HEK293 (cell line): Measurements from ENCODE around the gene ADO.
A peak's percentile ranks its signal among the peaks of the same experiment; 100 is the strongest.

Experiments
- ELK4 ChIP-seq: IDR thresholded peaks from 2 replicates; pipeline ENCODE4 v1.6.1; 2011; ENCODE audit warnings: mild to moderate bottlenecking, low read depth, low read length, borderline replicate concordance
- FEZF1 ChIP-seq: fragments of 450-650 bp; formaldehyde crosslinking; IDR thresholded peaks from 2 replicates; pipeline ENCODE4 v1.5.1; 2016; ENCODE audit warnings: missing biosample characterization, missing genetic modification characterization
- GLI4 ChIP-seq: fragments of 450-650 bp; formaldehyde crosslinking; IDR thresholded peaks from 2 replicates; pipeline ENCODE4 v1.5.1; 2016; ENCODE audit warnings: missing biosample characterization, missing genetic modification characterization
- GLIS1 ChIP-seq: fragments of 450-650 bp; formaldehyde crosslinking; IDR thresholded peaks from 2 replicates; pipeline ENCODE4 v1.5.1; 2016; ENCODE audit warnings: missing biosample characterization, missing genetic modification characterization
- GLIS2 ChIP-seq: fragments of 450-650 bp; formaldehyde crosslinking; IDR thresholded peaks from 2 replicates; pipeline ENCODE4 v1.5.1; 2016; ENCODE audit warnings: missing biosample characterization, missing genetic modification characterization
- HOXA7 ChIP-seq: sonication (generic); formaldehyde crosslinking; IDR thresholded peaks from 2 replicates; pipeline ENCODE4 v1.8.1; 2022; ENCODE audit warnings: missing genetic modification reagents, borderline replicate concordance
- IKZF3 ChIP-seq: fragments of 450-650 bp; IDR thresholded peaks from 2 replicates; pipeline ENCODE4 v1.5.0; 2018; ENCODE audit warnings: missing biosample characterization, mild to moderate bottlenecking, missing genetic modification characterization, moderate library complexity
- KLF10 ChIP-seq: fragments of 450-650 bp; IDR thresholded peaks from 2 replicates; pipeline ENCODE4 v1.5.1; 2018; ENCODE audit warnings: missing biosample characterization, mild to moderate bottlenecking, missing genetic modification characterization
- KLF8 ChIP-seq: fragments of 450-650 bp; formaldehyde crosslinking; IDR thresholded peaks from 2 replicates; pipeline ENCODE4 v1.5.1; 2016; ENCODE audit warnings: missing biosample characterization, missing genetic modification characterization
- PRDM1 ChIP-seq: fragments of 450-650 bp; formaldehyde crosslinking; IDR thresholded peaks from 2 replicates; pipeline ENCODE4; 2016; ENCODE audit warnings: missing biosample characterization, missing genetic modification characterization
- SP2 ChIP-seq: fragments of 450-650 bp; formaldehyde crosslinking; IDR thresholded peaks from 2 replicates; pipeline ENCODE4 v1.5.1; 2016; ENCODE audit warnings: missing biosample characterization, missing genetic modification characterization
- ZBTB17 ChIP-seq: fragments of 450-650 bp; formaldehyde crosslinking; IDR thresholded peaks from 2 replicates; pipeline ENCODE4 v1.5.1; 2016; ENCODE audit warnings: missing biosample characterization, missing genetic modification characterization
- ZBTB20 ChIP-seq: fragments of 450-650 bp; formaldehyde crosslinking; IDR thresholded peaks from 2 replicates; pipeline ENCODE4 v1.5.1; 2016; ENCODE audit warnings: missing biosample characterization, missing genetic modification characterization
- ZBTB21 ChIP-seq: fragments of 450-650 bp; formaldehyde crosslinking; IDR thresholded peaks from 2 replicates; pipeline ENCODE4 v1.5.1; 2017; ENCODE audit warnings: missing biosample characterization, missing genetic modification characterization
- ZBTB44 ChIP-seq: fragments of 450-650 bp; IDR thresholded peaks from 2 replicates; pipeline ENCODE4 v1.5.1; 2018; ENCODE audit warnings: missing biosample characterization, mild to moderate bottlenecking, missing genetic modification characterization
- ZBTB8A ChIP-seq: fragments of 450-650 bp; formaldehyde crosslinking; IDR thresholded peaks from 2 replicates; pipeline ENCODE4 v1.5.1; 2016; ENCODE audit warnings: missing biosample characterization, missing genetic modification characterization
- ZEB2 ChIP-seq: fragments of 450-650 bp; formaldehyde crosslinking; IDR thresholded peaks from 2 replicates; pipeline ENCODE4 v1.5.1; 2016; ENCODE audit warnings: missing biosample characterization, missing genetic modification characterization
- ZIC2 ChIP-seq: fragments of 450-650 bp; formaldehyde crosslinking; IDR thresholded peaks from 2 replicates; pipeline ENCODE4 v1.5.1; 2016; ENCODE audit warnings: missing biosample characterization, missing genetic modification characterization
- ZNF341 ChIP-seq: fragments of 450-650 bp; formaldehyde crosslinking; IDR thresholded peaks from 2 replicates; pipeline ENCODE4; 2016; ENCODE audit warnings: low read depth, missing biosample characterization, missing genetic modification characterization
- ZNF362 ChIP-seq: fragments of 450-650 bp; formaldehyde crosslinking; IDR thresholded peaks from 2 replicates; pipeline ENCODE4 v1.5.1; 2016; ENCODE audit warnings: missing biosample characterization, missing genetic modification characterization
- ZNF366 ChIP-seq: fragments of 450-650 bp; formaldehyde crosslinking; conservative IDR thresholded peaks from 2 replicates; pipeline ENCODE4 v1.5.1; 2016; ENCODE audit warnings: missing biosample characterization, missing genetic modification characterization
- ZNF37A ChIP-seq: fragments of 450-650 bp; IDR thresholded peaks from 2 replicates; pipeline ENCODE4 v1.5.1; 2018; ENCODE audit warnings: missing biosample characterization, missing genetic modification characterization
- ZNF423 ChIP-seq: fragments of 450-650 bp; formaldehyde crosslinking; IDR thresholded peaks from 2 replicates; pipeline ENCODE4 v1.5.1; 2016; ENCODE audit warnings: missing biosample characterization, missing genetic modification characterization
- ZNF513 ChIP-seq: fragments of 450-650 bp; IDR thresholded peaks from 2 replicates; pipeline ENCODE4 v1.5.1; 2018; ENCODE audit warnings: missing biosample characterization, missing genetic modification characterization
- ZNF530 ChIP-seq: fragments of 450-650 bp; formaldehyde crosslinking; IDR thresholded peaks from 2 replicates; pipeline ENCODE4 v1.5.1; 2016; ENCODE audit warnings: low read depth, missing biosample characterization, missing genetic modification characterization
- ZNF544 ChIP-seq: fragments of 450-650 bp; formaldehyde crosslinking; IDR thresholded peaks from 2 replicates; pipeline ENCODE4 v1.5.0; 2017; ENCODE audit warnings: missing biosample characterization, missing genetic modification characterization
- ZNF561 ChIP-seq: fragments of 450-650 bp; IDR thresholded peaks from 2 replicates; pipeline ENCODE4 v1.5.1; 2018; ENCODE audit warnings: missing biosample characterization, missing genetic modification characterization, borderline replicate concordance
- ZNF600 ChIP-seq: fragments of 450-650 bp; formaldehyde crosslinking; IDR thresholded peaks from 2 replicates; pipeline ENCODE4 v1.5.1; 2016; ENCODE audit warnings: missing biosample characterization, missing genetic modification characterization
- ZNF629 ChIP-seq: fragments of 450-650 bp; formaldehyde crosslinking; IDR thresholded peaks from 2 replicates; pipeline ENCODE4 v1.5.1; 2017; ENCODE audit warnings: missing biosample characterization, missing genetic modification characterization
- ZNF658 ChIP-seq: fragments of 450-650 bp; formaldehyde crosslinking; IDR thresholded peaks from 2 replicates; pipeline ENCODE4; 2016; ENCODE audit warnings: missing biosample characterization, missing genetic modification characterization
- ZNF830 ChIP-seq: fragments of 450-650 bp; IDR thresholded peaks from 2 replicates; pipeline ENCODE4 v1.5.0; 2018; ENCODE audit warnings: missing biosample characterization, missing genetic modification characterization, low read depth, mild to moderate bottlenecking, moderate library complexity
- ZXDB ChIP-seq: fragments of 450-650 bp; formaldehyde crosslinking; IDR thresholded peaks from 2 replicates; pipeline ENCODE4 v1.5.1; 2016; ENCODE audit warnings: missing biosample characterization, missing genetic modification characterization

ADO gene

GRCh38 chr10:62816331-62817120 lies 12.0 kb downstream of the ADO start, which contains the start of gene EGR2 (continued):
- no peak for TF ChIP-seq ZNF513 (tag by site-specific recombination)
- TF ChIP-seq ZNF561 (tag by site-specific recombination) = peak; percentile 53; the same call in 1 of the 2 replicates
- TF ChIP-seq ZNF37A (tag by site-specific recombination) = no peak
- TF ChIP-seq ZIC2 (tag by site-specific recombination) = peak; percentile 97
- TF ChIP-seq ZXDB (tag by site-specific recombination) = no peak
- peak; percentile 95 for TF ChIP-seq ZNF629 (tag by site-specific recombination)
- TF ChIP-seq ZNF423 = peak; percentile 74
- TF ChIP-seq GLIS1 (tag by site-specific recombination) = peak; percentile 89
- no peak for TF ChIP-seq ZNF658
- peak; percentile 52; the same call in 1 of the 2 replicates for TF ChIP-seq FEZF1 (tag by site-specific recombination)
- TF ChIP-seq ZNF600 (tag by site-specific recombination) = 0 out of 2 replicates have a peak, but pooled peaks have one; percentile 23
- TF ChIP-seq ZBTB8A = peak; percentile 92
- TF ChIP-seq HOXA7 (CRISPR knock-in tag) = no peak
- peak; percentile 98 for TF ChIP-seq ZNF341 (tag by site-specific recombination)
- TF ChIP-seq ZEB2 (tag by site-specific recombination) = peak; percentile 23; the same call in 1 of the 2 replicates
- TF ChIP-seq ZBTB17 (tag by site-specific recombination) = peak; percentile 83
- TF ChIP-seq ZNF530 (tag by site-specific recombination) = no peak
- peak; percentile 54; the same call in 1 of the 2 replicates for TF ChIP-seq KLF10
- peak; percentile 78 for TF ChIP-seq PRDM1 (tag by site-specific recombination)
- TF ChIP-seq ZNF544 = no peak
- TF ChIP-seq ZNF830 (tag by site-specific recombination) = no peak
- TF ChIP-seq ZNF366 (tag by site-specific recombination) = peak; percentile 65; the same call in 1 of the 2 replicates
- TF ChIP-seq ZBTB44 (tag by site-specific recombination) = 0 out of 2 replicates have a peak, but pooled peaks have one; percentile 11
- TF ChIP-seq SP2 (tag by site-specific recombination) = peak; percentile 54
- 0 out of 2 replicates have a peak, but pooled peaks have one; percentile 13 for TF ChIP-seq KLF8 (tag by site-specific recombination)
- TF ChIP-seq IKZF3 = peak; percentile 56
- TF ChIP-seq ELK4 = peak; percentile 100
- peak; percentile 74 for TF ChIP-seq ZBTB21
- TF ChIP-seq GLI4 (tag by site-specific recombination) = no peak
- TF ChIP-seq GLIS2 = peak; percentile 89
- TF ChIP-seq ZBTB20 = peak; percentile 98
- TF ChIP-seq ZNF362 = peak; percentile 92
- TF ChIP-seq, all 188 proteins: peak for 29
